Body of pancreas (tissue), 4 donors: Measurements from ENCODE around the gene GSS. TPM values are rescaled to one million over a fixed set of nuclear protein-coding genes. Genes with fewer than 3 reads are reported as not detected.

ENCODE experiments used
- ATAC-seq: fragments of 150-250 bp; one replicate; pipeline ENCODE4 v1.9.1; 2016
- DNase-seq, 4 donors: peaks; one replicate each; pipeline ENCODE4 v3.0.0-alpha.2; 2019
- H3K27ac ChIP-seq, 4 donors: fragments of 200-600 bp; sonication (generic); 1 replicate in 3 of 4; 2 replicates in 1 of 4; pipeline versions ENCODE4 v1.5.1 to v1.6.1; 2016 to 2019; ENCODE audit warnings: mild to moderate bottlenecking in 1 of 4, mixed read lengths in 1 of 4, moderate library complexity in 1 of 4
- H3K27me3 ChIP-seq, 2 donors: fragments of 200-600 bp; sonication (generic); one replicate each; pipeline ENCODE4 v1.6.0; 2016; ENCODE audit warnings: mild to moderate bottlenecking in 1 of 2
- H3K36me3 ChIP-seq, 2 donors: fragments of 200-600 bp; sonication (generic); replicated peaks in 1 of 2; 2 replicates each; pipeline ENCODE4 v1.5.1; 2016; ENCODE audit warnings: low read depth in 2 of 2; ENCODE audit not compliant: insufficient read depth in 1 of 2
- H3K4me1 ChIP-seq: fragments of 200-600 bp; sonication (generic); one replicate; pipeline ENCODE4 v1.6.0; 2016
- H3K4me3 ChIP-seq, 2 donors: fragments of 200-600 bp; sonication (generic); 1 replicate in 1 of 2; 2 replicates in 1 of 2; pipeline ENCODE4 v1.5.1; 2016 to 2019
- H3K9me3 ChIP-seq, 3 donors: fragments of 200-600 bp; sonication (generic); 1 replicate in 2 of 3; 2 replicates in 1 of 3; pipeline ENCODE4 v1.5.1; 2016
- CTCF ChIP-seq, 7 experiments: fragments of 450-650 bp in 4 of 7; fragments of 200-600 bp in 3 of 7; sonication (generic) in 3 of 7; IDR thresholded peaks; one replicate each; pipeline ENCODE4 v1.5.1; 2016 to 2019; ENCODE audit warnings: antibody characterized with exemption in 7 of 7
- POLR2A ChIP-seq, 3 donors: fragments of 450-650 bp; IDR thresholded peaks; one replicate each; pipeline ENCODE4 v1.6.1; 2016; ENCODE audit warnings: antibody characterized with exemption in 3 of 3, mild to moderate bottlenecking in 2 of 3
- WGBS, 2 donors: methylation state at CpG; one replicate each; pipeline ENCODE4 v1.1.5; 2017; 5-methylcytosine and 5-hydroxymethylcytosine counted together
- intact Hi-C: fragments of 100-400 bp; cut with DNase I; formaldehyde crosslinking; loops from one replicate; pipeline ENCODE4 v1.15.1; 2023
- total RNA-seq, 2 donors: library from RNA; depleted of rRNA; stranded (reverse); fragments of >200 nt; gene quantifications; one replicate each; pipeline ENCODE4 v1.1.0, GENCODE V29; 2016

The GSS gene
- total RNA-seq, 2 donors from 2014 or later: 24.6 to 33.0 TPM

- no peak for ATAC-seq
- Histone ChIP-seq H3K27ac (no peak overlapping the region), H3K4me3 (no peak overlapping the region), H3K27me3 (no peaks in the 10 kb centered on the region), H3K36me3 (peaks cover 20 to 51% of the 10 kb centered on the region in 2 donors), H3K4me1 (no peaks in the 10 kb centered on the region), H3K9me3 (no peaks in the 10 kb centered on the region)
- DNase-seq: no peak
- 78 to 80% methylated on average over 4 to 10 of the region's 10 CpGs for WGBS, 2 donors
- TF ChIP-seq CTCF (IDR thresholded peaks at IDR 0.05) (no peak), POLR2A (IDR thresholded peaks at IDR 0.05) (no peak)
- intact Hi-C loops: no loop called here
These were observed 44.2 kb upstream of the GSS start for GRCh38 chr20:34999782-35000181.

- WGBS, 2 donors: 90 to 93% methylated on average over 21 of the region's 25 CpGs
- Histone ChIP-seq H3K27ac (no peak overlapping the region), H3K36me3 (peaks cover 16 to 46% of the 10 kb centered on the region in 2 donors), H3K27me3 (no peaks in the 10 kb centered on the region), H3K4me1 (no peaks in the 10 kb centered on the region), H3K9me3 (no peaks in the 10 kb centered on the region), H3K4me3 (no peak overlapping the region)
- no peak for ATAC-seq
- intact Hi-C loops: no loop called here
- no peak for TF ChIP-seq CTCF (IDR thresholded peaks at IDR 0.05)
- no peak for TF ChIP-seq POLR2A (IDR thresholded peaks at IDR 0.05)
- no peak for DNase-seq
These were observed 43.4 kb upstream of the GSS start for GRCh38 chr20:34999021-34999451.

DNA sequence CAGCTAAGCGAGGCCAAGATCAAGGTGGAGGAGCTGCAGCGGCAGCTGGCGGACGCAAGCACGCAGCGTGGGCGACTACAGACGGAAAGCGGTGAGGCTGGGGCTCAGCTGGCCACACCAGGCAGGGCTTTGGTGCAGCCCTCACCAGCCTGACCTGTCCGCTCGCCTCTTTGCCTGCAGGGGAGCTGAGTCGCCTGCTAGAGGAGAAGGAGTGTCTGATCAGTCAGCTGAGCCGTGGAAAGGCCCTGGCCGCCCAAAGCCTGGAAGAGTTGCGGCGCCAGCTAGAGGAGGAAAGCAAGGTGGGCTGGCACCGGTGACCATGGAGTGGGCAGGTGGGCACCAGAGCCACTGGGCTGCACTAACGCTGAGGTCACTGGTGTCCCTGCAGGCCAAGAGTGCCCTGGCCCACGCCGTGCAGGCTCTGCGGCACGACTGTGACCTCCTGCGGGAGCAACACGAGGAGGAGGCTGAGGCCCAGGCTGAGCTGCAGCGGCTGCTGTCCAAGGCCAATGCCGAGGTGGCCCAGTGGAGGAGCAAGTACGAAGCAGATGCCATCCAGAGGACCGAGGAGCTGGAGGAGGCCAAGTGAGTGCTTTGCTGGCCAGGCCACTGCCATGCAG, 42.8 kb upstream of the GSS start:
- no peaks in the 10 kb centered on the region for H3K4me1 ChIP-seq
- H3K36me3 ChIP-seq: peaks cover 10 to 42% of the 10 kb centered on the region in 2 donors
- no peak for ATAC-seq
- DNase-seq: no peak
- intact Hi-C loops: no loop called here
- no peaks in the 10 kb centered on the region for H3K27me3 ChIP-seq
- no peak overlapping the region for H3K4me3 ChIP-seq
- H3K27ac ChIP-seq: no peak overlapping the region
- TF ChIP-seq CTCF (IDR thresholded peaks at IDR 0.05) (no peak), POLR2A (IDR thresholded peaks at IDR 0.05) (no peak)
- 91 to 94% methylated on average over 19 to 28 of the region's 28 CpGs for WGBS, 2 donors
- no peaks in the 10 kb centered on the region for H3K9me3 ChIP-seq

GRCh38 chr20:34997774-34998173, 42.2 kb upstream of the GSS start:
- Histone ChIP-seq H3K36me3 (peaks cover 3 to 36% of the 10 kb centered on the region in 2 donors), H3K4me3 (no peak overlapping the region)
- TF ChIP-seq POLR2A (IDR thresholded peaks at IDR 0.05): no peak
- no peak for TF ChIP-seq CTCF (IDR thresholded peaks at IDR 0.05)

GRCh38 chr20:34997131-34997561, 41.5 kb upstream of the GSS start:
- Histone ChIP-seq H3K27ac (no peak overlapping the region), H3K36me3 (peaks cover 0 to 33% of the 10 kb centered on the region in 2 donors), H3K4me1 (no peaks in the 10 kb centered on the region), H3K4me3 (no peak overlapping the region), H3K9me3 (no peaks in the 10 kb centered on the region), H3K27me3 (no peaks in the 10 kb centered on the region)
- no peak for DNase-seq
- TF ChIP-seq CTCF (IDR thresholded peaks at IDR 0.05): no peak
- no peak for TF ChIP-seq POLR2A (IDR thresholded peaks at IDR 0.05)
- WGBS, 2 donors: 77 to 93% methylated on average over 38 to 39 of the region's 39 CpGs
- intact Hi-C loops: no loop called here
- ATAC-seq: no peak

More at GRCh38 chr20:34997774-34998173, 42.2 kb upstream of the GSS start:
- ATAC-seq (no peak), DNase-seq (no peak)
- H3K9me3 ChIP-seq: no peaks in the 10 kb centered on the region
- no peaks in the 10 kb centered on the region for H3K4me1 ChIP-seq
- no peak overlapping the region for H3K27ac ChIP-seq
- intact Hi-C loops: no loop called here
- no peaks in the 10 kb centered on the region for H3K27me3 ChIP-seq
- WGBS, 2 donors: 94 to 98% methylated on average over 2 of the region's 2 CpGs
